Coronary artery (tissue), 2 donors: ENCODE measurements around the gene FCRL4.

Source experiments
- DNase-seq: peaks from one replicate; pipeline ENCODE4 v3.0.0-alpha.2; 2017; ENCODE audit warnings: low spot score
- H3K27ac ChIP-seq, 2 donors: fragments of 200-600 bp; sonication (generic); one replicate each; pipeline ENCODE4 v1.5.1; 2016 to 2019
- H3K4me3 ChIP-seq: fragments of 200-600 bp; sonication (generic); 2 replicates; pipeline ENCODE4 v1.5.1; 2016; ENCODE audit warnings: mild to moderate bottlenecking, moderate library complexity
- CTCF ChIP-seq: fragments of 200-600 bp; sonication (generic); IDR thresholded peaks from one replicate; pipeline ENCODE4 v1.5.1; 2019; ENCODE audit warnings: antibody characterized with exemption

Gene FCRL4

GRCh38 chr1:157580828-157581210 is 17.1 kb downstream of the FCRL4 start:
- no peak overlapping the region for H3K4me3 ChIP-seq
- no peak overlapping the region for H3K27ac ChIP-seq
- TF ChIP-seq CTCF = no peak
- DNase-seq = no peak

- H3K4me3 ChIP-seq = no peak overlapping the region
- H3K27ac ChIP-seq = no peak overlapping the region
- no peak for DNase-seq
- TF ChIP-seq CTCF = peak; percentile 49
These were observed 17.6 kb downstream of the FCRL4 start for GRCh38 chr1:157580179-157580827.

- Histone ChIP-seq H3K4me3 (no peak overlapping the region), H3K27ac (no peak overlapping the region)
- DNase-seq = no peak
- TF ChIP-seq CTCF = no peak
These were observed 20.5 kb downstream of the FCRL4 start for GRCh38 chr1:157577420-157577819.

- Histone ChIP-seq H3K27ac (no peak overlapping the region), H3K4me3 (no peak overlapping the region)
- TF ChIP-seq CTCF = no peak
- DNase-seq = no peak
These were observed 22.1 kb downstream of the FCRL4 start for GRCh38 chr1:157575744-157576143.

GRCh38 chr1:157574836-157575235 is 23.0 kb downstream of the FCRL4 start:
- H3K4me3 ChIP-seq = no peak overlapping the region
- H3K27ac ChIP-seq = no peak overlapping the region
- TF ChIP-seq CTCF = no peak
- no peak for DNase-seq

GRCh38 chr1:157566484-157567300 is 31.2 kb downstream of the FCRL4 start:
- no peak overlapping the region for H3K27ac ChIP-seq
- no peak overlapping the region for H3K4me3 ChIP-seq
- DNase-seq = no peak
- TF ChIP-seq CTCF = no peak

- TF ChIP-seq CTCF = no peak
- Histone ChIP-seq H3K4me3 (no peak overlapping the region), H3K27ac (no peak overlapping the region)
- no peak for DNase-seq
These were observed 35.4 kb downstream of the FCRL4 start for GRCh38 chr1:157562515-157562914.
